ENCODE results near the gene GUCA1A. TPM values are rescaled to one million over a fixed set of nuclear protein-coding genes. Genes with fewer than 3 reads are reported as not detected.

The GUCA1A gene
- total RNA-seq = not detected
- not detected for polyA plus RNA-seq
- long read RNA-seq, donor 1 = 0 reads
- long read RNA-seq, donor 2 = 0 reads
- long read RNA-seq, donor 3 = 0 reads

DNA sequence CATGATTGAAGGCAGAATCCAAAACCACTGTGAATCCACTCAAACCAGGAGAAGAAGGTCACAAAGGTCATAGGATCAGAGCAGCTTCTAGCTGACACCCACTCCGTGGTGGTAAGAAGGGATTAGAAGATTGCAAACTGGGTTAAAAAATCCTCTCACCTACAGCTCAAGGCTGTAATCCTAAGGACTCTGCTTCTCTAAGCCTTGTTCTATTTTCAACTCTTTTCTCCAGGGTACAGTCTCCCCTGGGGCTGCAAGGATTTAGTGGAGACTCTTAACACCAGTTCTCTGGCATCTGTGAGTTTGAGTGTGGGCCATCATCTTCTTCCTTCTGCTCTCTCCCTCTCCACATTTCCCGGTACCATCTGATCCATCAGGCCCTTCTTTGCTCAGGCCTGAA is at the start of gene GUCA1A:
Gene GUCA1A, plus strand, starts transcription at position 264 of the 400 bp plus-strand sequence. CDS start 250 bp downstream, outside the sequence.
- TF ChIP-seq, protein P1, sequence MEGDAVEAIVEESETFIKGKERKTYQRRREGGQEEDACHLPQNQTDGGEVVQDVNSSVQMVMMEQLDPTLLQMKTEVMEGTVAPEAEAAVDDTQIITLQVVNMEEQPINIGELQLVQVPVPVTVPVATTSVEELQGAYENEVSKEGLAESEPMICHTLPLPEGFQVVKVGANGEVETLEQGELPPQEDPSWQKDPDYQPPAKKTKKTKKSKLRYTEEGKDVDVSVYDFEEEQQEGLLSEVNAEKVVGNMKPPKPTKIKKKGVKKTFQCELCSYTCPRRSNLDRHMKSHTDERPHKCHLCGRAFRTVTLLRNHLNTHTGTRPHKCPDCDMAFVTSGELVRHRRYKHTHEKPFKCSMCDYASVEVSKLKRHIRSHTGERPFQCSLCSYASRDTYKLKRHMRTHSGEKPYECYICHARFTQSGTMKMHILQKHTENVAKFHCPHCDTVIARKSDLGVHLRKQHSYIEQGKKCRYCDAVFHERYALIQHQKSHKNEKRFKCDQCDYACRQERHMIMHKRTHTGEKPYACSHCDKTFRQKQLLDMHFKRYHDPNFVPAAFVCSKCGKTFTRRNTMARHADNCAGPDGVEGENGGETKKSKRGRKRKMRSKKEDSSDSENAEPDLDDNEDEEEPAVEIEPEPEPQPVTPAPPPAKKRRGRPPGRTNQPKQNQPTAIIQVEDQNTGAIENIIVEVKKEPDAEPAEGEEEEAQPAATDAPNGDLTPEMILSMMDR (IDR thresholded peaks at IDR 0.05) = no peak
- Histone ChIP-seq H3K36me3 (no peaks in the 10 kb centered on the region), H3K4me3 (no peak within 1 kb of the TSS), H3K27me3 (peaks cover 0 to 6% (median 1%) of the 10 kb centered on the region in 7 donors), H3K9me3 (peaks cover 0 to 3% (median 0%) of the 10 kb centered on the region in 11 donors), H3K27ac (no peak within 1 kb of the TSS), H3K4me1 (peaks cover 0 to 3% (median 0%) of the 10 kb centered on the region in 9 donors)
- DNase-seq (no peak), ATAC-seq (no peak)
- intact Hi-C loops (cut with DNase I) = loop anchor here in 1 of 10 donors (10.0 kb wide), 1 partner anchor 398 kb away; the partner anchor contains the start of gene FRS3
- 79 to 90% methylated on average over 2 of the region's 2 CpGs for WGBS, 2 donors

DNA sequence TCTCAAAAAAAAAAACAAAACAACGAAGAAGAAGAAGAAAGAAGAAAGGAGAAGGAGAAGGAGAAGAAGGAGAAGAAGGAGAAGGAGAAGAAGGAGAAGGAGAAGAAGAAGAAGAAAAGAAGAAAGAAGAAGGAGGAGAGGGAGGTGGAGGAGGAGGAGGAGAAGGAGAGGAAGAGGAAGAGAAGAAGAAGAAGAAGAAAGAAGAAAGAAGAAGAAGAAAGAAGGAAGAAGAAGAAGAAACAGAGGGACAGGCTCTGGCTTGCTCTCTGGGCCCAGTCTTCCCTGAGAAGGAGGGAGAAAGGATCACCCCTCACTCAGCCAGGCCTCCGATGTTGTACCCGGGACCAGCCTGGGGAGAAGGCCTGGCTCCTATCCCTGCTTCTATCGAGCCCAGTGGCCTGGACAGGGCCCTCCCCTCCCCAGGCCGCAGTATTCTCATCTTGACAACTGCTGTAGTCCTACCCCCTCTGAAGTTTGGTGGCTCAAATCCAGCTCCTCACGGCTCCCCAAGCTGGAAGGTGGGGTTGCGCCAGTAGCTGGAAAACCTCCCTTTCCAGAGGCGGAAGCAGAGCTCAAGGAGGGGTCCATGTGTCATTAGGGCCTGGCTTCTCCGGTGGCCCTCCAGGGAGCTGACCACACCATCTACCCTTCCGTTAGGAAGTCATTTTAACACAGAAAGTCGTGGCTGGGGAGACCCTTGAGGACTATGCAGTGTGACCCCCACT is 49.6 kb upstream of the GUCA1A start:
- H3K36me3 ChIP-seq = no peaks in the 10 kb centered on the region
- peak overlapping the region in 7 of 10 donors; percentile 25 to 73 (median 48) for H3K27ac ChIP-seq
- H3K4me3 ChIP-seq = no peak overlapping the region
- ATAC-seq (peak in 7 of 8 donors; percentile 6 to 48 (median 30)), DNase-seq (no peak)
- TF ChIP-seq, protein P1 (IDR thresholded peaks at IDR 0.05) = no peak
- peaks cover 0 to 18% (median under 1%) of the 10 kb centered on the region in 9 donors for H3K4me1 ChIP-seq
- H3K9me3 ChIP-seq = no peaks in the 10 kb centered on the region
- intact Hi-C loops (cut with DNase I) = no loop called here
- no peaks in the 10 kb centered on the region for H3K27me3 ChIP-seq
- 59 to 66% methylated on average over 11 of the region's 11 CpGs for WGBS, 2 donors

DNA sequence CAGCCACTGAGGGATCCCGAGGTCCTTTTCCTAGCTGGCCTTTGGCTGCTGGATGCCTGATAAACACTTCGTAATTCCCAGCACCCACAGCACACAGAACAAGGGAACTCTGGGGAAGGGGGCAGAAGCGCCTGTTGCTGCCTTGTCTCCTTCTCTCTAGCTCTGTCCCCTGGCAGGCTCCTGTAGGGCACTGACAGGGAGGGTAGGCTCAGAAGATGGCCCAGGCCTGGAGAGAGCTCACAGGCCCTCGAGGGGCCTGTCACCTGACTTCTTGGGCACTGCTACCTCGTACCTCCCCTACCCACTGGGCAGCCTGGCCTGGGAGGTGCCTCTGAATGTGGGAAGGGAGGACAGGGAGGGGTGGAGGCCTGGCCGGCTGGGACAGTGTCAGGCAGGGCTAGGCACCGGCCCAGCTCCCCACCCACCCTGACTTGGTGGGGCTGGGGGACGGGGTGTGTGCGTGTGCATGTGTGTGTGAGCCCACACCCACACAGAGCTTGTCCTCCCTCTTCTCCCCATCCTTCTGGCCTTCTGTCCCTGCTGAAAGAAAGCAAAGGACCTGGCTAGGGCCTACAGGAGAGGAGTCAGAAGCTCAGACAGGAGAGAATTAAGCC is 48.8 kb upstream of the GUCA1A start:
- Histone ChIP-seq H3K4me3 (no peak overlapping the region), H3K27me3 (no peaks in the 10 kb centered on the region), H3K27ac (peak overlapping the region in 7 of 10 donors; percentile 25 to 73 (median 48)), H3K36me3 (no peaks in the 10 kb centered on the region), H3K9me3 (no peaks in the 10 kb centered on the region), H3K4me1 (peaks cover 0 to 22% (median 2%) of the 10 kb centered on the region in 9 donors)
- WGBS, 2 donors = 66 to 70% methylated on average over 9 of the region's 9 CpGs
- ATAC-seq (peak in 6 of 8 donors; percentile 11 to 56 (median 28)), DNase-seq (no peak)
- intact Hi-C loops (cut with DNase I) = no loop called here
- TF ChIP-seq, protein P1 (IDR thresholded peaks at IDR 0.05) = no peak

DNA sequence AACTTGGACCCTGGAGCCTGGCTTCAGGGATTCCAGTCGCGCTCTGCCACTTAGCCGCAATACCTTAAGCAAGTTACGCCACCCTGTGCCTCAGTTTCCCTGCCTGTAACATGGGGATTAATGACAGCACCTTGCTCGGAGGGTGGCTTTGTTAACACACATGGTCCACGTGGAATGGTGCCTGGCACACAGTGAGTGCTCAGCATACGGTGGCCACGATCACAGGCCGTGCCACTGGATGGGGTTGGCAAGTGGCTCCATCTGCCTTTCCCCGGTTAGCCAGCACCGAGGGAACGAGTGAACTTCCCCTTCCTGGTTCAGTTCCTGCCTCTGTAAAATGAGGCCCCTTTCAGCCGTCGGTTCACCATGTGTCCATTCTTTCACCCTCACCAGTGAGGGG is 47.9 kb upstream of the GUCA1A start:
- H3K4me1 ChIP-seq = peaks cover 0 to 30% (median 2%) of the 10 kb centered on the region in 9 donors
- no peak for DNase-seq
- no peaks in the 10 kb centered on the region for H3K9me3 ChIP-seq
- ATAC-seq = no peak
- TF ChIP-seq, protein P1 (IDR thresholded peaks at IDR 0.05) = no peak
- 78 to 84% methylated on average over 14 of the region's 14 CpGs for WGBS, 2 donors
- H3K4me3 ChIP-seq = no peak overlapping the region
- H3K27me3 ChIP-seq = no peaks in the 10 kb centered on the region
- no peaks in the 10 kb centered on the region for H3K36me3 ChIP-seq
- no peak overlapping the region for H3K27ac ChIP-seq
- intact Hi-C loops (cut with DNase I) = no loop called here
